HEK293 (cell line): Measurements from ENCODE around the gene ADGB.

Experiments
- HOXD13 ChIP-seq: sonication (generic); formaldehyde crosslinking; IDR thresholded peaks from 2 replicates; pipeline ENCODE4 v1.8.0; 2022; ENCODE audit warnings: missing genetic modification reagents, borderline replicate concordance
- KLF16 ChIP-seq: fragments of 450-650 bp; formaldehyde crosslinking; IDR thresholded peaks from 2 replicates; pipeline ENCODE4 v1.5.1; 2017; ENCODE audit warnings: missing biosample characterization, missing genetic modification characterization
- REPIN1 ChIP-seq: fragments of 450-650 bp; formaldehyde crosslinking; IDR thresholded peaks from 2 replicates; pipeline ENCODE4 v1.5.1; 2017; ENCODE audit warnings: missing biosample characterization, missing genetic modification characterization, low read depth
- TCF7L2 ChIP-seq: IDR thresholded peaks from 2 replicates; pipeline ENCODE4 v1.6.1; 2011; ENCODE audit warnings: low read depth, mild to moderate bottlenecking, inconsistent platforms, low read length, moderate library complexity, borderline replicate concordance
- ZEB2 ChIP-seq: fragments of 450-650 bp; formaldehyde crosslinking; IDR thresholded peaks from 2 replicates; pipeline ENCODE4 v1.5.1; 2016; ENCODE audit warnings: missing biosample characterization, missing genetic modification characterization
- ZFP3 ChIP-seq: fragments of 450-650 bp; formaldehyde crosslinking; IDR thresholded peaks from 2 replicates; pipeline ENCODE4 v1.5.1; 2016; ENCODE audit warnings: low read depth, missing biosample characterization, missing genetic modification characterization
- ZNF121 ChIP-seq: fragments of 450-650 bp; formaldehyde crosslinking; IDR thresholded peaks from 2 replicates; pipeline ENCODE4 v1.5.1; 2016; ENCODE audit warnings: missing biosample characterization, missing genetic modification characterization
- ZNF184 ChIP-seq: fragments of 450-650 bp; IDR thresholded peaks from 2 replicates; pipeline ENCODE4 v1.5.1; 2018; ENCODE audit warnings: missing biosample characterization, mild to moderate bottlenecking, missing genetic modification characterization
- ZNF274 ChIP-seq, 2 experiments: fragments of 200-500 bp in 1 of 2; fragments of 450-650 bp in 1 of 2; sonication (Bioruptor generic) in 1 of 2; formaldehyde crosslinking in 1 of 2; IDR thresholded peaks; 2 replicates each; pipeline versions ENCODE4 v1.5.1 to v1.6.1; 2014 to 2016; ENCODE audit warnings: borderline replicate concordance in 1 of 2, inconsistent platforms in 1 of 2, low read length in 1 of 2, missing biosample characterization in 1 of 2, missing genetic modification characterization in 1 of 2
- ZNF670 ChIP-seq: fragments of 450-650 bp; formaldehyde crosslinking; IDR thresholded peaks from 2 replicates; pipeline ENCODE4 v1.5.1; 2016; ENCODE audit warnings: missing biosample characterization, missing genetic modification characterization, low read depth
- ZNF747 ChIP-seq: fragments of 450-650 bp; formaldehyde crosslinking; IDR thresholded peaks from 2 replicates; pipeline ENCODE4 v1.5.1; 2016; ENCODE audit warnings: missing biosample characterization, missing genetic modification characterization
- TF ChIP-seq, protein P1 (sequence below): fragments of 450-650 bp; formaldehyde crosslinking; IDR thresholded peaks from 2 replicates; pipeline ENCODE4 v1.5.1; 2016; ENCODE audit warnings: missing biosample characterization, missing genetic modification characterization
- TF ChIP-seq, protein P2 (sequence below): fragments of 450-650 bp; formaldehyde crosslinking; IDR thresholded peaks from 2 replicates; pipeline ENCODE4 v1.5.1; 2017; ENCODE audit warnings: missing biosample characterization, missing genetic modification characterization
- TF ChIP-seq, protein P3 (sequence below): fragments of 450-650 bp; formaldehyde crosslinking; IDR thresholded peaks from 2 replicates; pipeline ENCODE4 v1.5.1; 2016; ENCODE audit warnings: missing biosample characterization, missing genetic modification characterization

DNA sequence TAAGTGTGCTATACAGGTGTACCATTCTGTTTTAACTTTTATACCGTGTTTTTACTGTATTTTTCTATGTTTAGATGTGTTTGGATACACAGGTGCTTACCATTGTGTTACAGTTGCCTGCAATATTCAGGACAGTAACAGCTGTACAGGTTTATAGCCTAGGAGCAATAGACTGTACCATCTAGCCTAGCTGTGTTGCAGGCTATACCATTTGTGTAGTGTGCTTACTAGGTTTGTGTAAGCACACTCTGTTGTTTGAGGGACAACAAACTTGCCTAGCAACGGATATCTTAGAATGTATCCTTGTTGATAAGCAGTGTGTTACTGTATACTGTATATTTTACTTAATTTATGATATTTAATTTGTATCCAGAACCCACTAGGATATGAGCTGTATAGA, 35.2 kb downstream of the ADGB start:
- TF ChIP-seq, protein P1, sequence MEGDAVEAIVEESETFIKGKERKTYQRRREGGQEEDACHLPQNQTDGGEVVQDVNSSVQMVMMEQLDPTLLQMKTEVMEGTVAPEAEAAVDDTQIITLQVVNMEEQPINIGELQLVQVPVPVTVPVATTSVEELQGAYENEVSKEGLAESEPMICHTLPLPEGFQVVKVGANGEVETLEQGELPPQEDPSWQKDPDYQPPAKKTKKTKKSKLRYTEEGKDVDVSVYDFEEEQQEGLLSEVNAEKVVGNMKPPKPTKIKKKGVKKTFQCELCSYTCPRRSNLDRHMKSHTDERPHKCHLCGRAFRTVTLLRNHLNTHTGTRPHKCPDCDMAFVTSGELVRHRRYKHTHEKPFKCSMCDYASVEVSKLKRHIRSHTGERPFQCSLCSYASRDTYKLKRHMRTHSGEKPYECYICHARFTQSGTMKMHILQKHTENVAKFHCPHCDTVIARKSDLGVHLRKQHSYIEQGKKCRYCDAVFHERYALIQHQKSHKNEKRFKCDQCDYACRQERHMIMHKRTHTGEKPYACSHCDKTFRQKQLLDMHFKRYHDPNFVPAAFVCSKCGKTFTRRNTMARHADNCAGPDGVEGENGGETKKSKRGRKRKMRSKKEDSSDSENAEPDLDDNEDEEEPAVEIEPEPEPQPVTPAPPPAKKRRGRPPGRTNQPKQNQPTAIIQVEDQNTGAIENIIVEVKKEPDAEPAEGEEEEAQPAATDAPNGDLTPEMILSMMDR (tag by site-specific recombination) = no peak
- TF ChIP-seq ZEB2 (no peak), ZNF747 (tag by site-specific recombination) (no peak), KLF16 (no peak), ZNF121 (tag by site-specific recombination) (no peak), ZFP3 (tag by site-specific recombination) (no peak), REPIN1 (tag by site-specific recombination) (no peak), ZNF274 (IDR thresholded peaks at IDR 0.05; ENCODE audit: low read length) (no peak), ZNF274 (tag by site-specific recombination; IDR thresholded peaks at IDR 0.05; ENCODE audit: borderline replicate concordance) (no peak), HOXD13 (CRISPR knock-in tag) (no peak), ZNF184 (tag by site-specific recombination) (no peak), ZNF670 (tag by site-specific recombination) (no peak), TCF7L2 (no peak)
- TF ChIP-seq, protein P2, sequence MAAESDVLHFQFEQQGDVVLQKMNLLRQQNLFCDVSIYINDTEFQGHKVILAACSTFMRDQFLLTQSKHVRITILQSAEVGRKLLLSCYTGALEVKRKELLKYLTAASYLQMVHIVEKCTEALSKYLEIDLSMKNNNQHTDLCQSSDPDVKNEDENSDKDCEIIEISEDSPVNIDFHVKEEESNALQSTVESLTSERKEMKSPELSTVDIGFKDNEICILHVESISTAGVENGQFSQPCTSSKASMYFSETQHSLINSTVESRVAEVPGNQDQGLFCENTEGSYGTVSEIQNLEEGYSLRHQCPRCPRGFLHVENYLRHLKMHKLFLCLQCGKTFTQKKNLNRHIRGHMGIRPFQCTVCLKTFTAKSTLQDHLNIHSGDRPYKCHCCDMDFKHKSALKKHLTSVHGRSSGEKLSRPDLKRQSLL = no peak
- TF ChIP-seq, protein P3, sequence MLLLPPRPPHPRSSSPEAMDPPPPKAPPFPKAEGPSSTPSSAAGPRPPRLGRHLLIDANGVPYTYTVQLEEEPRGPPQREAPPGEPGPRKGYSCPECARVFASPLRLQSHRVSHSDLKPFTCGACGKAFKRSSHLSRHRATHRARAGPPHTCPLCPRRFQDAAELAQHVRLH (tag by site-specific recombination) = no peak
